Transverse colon (tissue), 3 donors: Measurements from ENCODE around the gene FRMPD4.

ENCODE experiments used
- CTCF ChIP-seq, 5 experiments: fragments of 200-600 bp in 3 of 5; fragments of 450-650 bp in 2 of 5; sonication (generic) in 3 of 5; IDR thresholded peaks; 1 replicate in 2 of 5; 2 replicates in 3 of 5; pipeline ENCODE4 v1.5.1; 2016 to 2017; ENCODE audit warnings: antibody characterized with exemption in 5 of 5, inconsistent platforms in 3 of 5, mild to moderate bottlenecking in 2 of 5, moderate library complexity in 1 of 5
- EP300 ChIP-seq: sonication (generic); formaldehyde crosslinking; IDR thresholded peaks from one replicate; pipeline ENCODE4 v1.6.1; 2017; ENCODE audit warnings: antibody characterized with exemption, low read depth

GRCh38 chrX:12469296-12469695 lies 331.0 kb downstream of the FRMPD4 start:
- TF ChIP-seq CTCF (IDR thresholded peaks at IDR 0.05): no peak
- no peak for TF ChIP-seq EP300
